ENCODE data around the gene EXD2.

DNA sequence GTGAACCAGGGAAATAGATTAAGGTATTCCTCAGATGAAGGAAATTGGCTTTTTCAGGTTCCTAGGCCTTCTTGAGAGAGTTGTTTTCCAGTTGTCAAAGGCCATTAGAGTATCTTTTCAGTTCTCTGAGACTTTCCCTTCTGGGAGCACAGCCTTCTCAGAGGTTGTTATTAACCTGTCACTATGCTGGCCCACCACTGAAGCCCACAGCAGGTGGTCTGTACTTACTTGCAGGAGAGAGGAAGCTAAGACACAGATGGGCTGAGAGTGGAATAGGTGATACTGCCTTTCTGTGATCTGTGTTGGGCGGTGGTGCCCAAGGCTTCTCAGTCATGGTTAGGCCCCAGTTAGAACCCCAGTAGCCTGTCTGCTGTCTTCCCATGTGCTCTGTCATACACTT is 45.8 kb downstream of the EXD2 start:
- TF ChIP-seq CTCF (conservative IDR thresholded peaks at IDR 0.05; ENCODE audit: low read depth in 2 of 2) (no peak), EZH2 (IDR thresholded peaks at IDR 0.05; ENCODE audit: low read depth, unreplicated experiment) (no peak), EZH2phosphoT487 (IDR thresholded peaks at IDR 0.05; ENCODE audit: unreplicated experiment) (no peak), ZNF331 (CRISPR knock-in tag; IDR thresholded peaks at IDR 0.05; ENCODE audit: low read depth) (no peak), POLR2AphosphoS5 (IDR thresholded peaks at IDR 0.05; ENCODE audit: low read depth) (no peak), CREB1 (CRISPR knock-in tag; IDR thresholded peaks at IDR 0.05; ENCODE audit: low read depth) (no peak), NANOG (IDR thresholded peaks at IDR 0.05; ENCODE audit: borderline replicate concordance) (no peak), JUNB (IDR thresholded peaks at IDR 0.05; ENCODE audit: unreplicated experiment) (no peak)
- TF ChIP-seq, protein P1, sequence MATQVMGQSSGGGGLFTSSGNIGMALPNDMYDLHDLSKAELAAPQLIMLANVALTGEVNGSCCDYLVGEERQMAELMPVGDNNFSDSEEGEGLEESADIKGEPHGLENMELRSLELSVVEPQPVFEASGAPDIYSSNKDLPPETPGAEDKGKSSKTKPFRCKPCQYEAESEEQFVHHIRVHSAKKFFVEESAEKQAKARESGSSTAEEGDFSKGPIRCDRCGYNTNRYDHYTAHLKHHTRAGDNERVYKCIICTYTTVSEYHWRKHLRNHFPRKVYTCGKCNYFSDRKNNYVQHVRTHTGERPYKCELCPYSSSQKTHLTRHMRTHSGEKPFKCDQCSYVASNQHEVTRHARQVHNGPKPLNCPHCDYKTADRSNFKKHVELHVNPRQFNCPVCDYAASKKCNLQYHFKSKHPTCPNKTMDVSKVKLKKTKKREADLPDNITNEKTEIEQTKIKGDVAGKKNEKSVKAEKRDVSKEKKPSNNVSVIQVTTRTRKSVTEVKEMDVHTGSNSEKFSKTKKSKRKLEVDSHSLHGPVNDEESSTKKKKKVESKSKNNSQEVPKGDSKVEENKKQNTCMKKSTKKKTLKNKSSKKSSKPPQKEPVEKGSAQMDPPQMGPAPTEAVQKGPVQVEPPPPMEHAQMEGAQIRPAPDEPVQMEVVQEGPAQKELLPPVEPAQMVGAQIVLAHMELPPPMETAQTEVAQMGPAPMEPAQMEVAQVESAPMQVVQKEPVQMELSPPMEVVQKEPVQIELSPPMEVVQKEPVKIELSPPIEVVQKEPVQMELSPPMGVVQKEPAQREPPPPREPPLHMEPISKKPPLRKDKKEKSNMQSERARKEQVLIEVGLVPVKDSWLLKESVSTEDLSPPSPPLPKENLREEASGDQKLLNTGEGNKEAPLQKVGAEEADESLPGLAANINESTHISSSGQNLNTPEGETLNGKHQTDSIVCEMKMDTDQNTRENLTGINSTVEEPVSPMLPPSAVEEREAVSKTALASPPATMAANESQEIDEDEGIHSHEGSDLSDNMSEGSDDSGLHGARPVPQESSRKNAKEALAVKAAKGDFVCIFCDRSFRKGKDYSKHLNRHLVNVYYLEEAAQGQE (IDR thresholded peaks at IDR 0.05; ENCODE audit: unreplicated experiment) = no peak
- TF ChIP-seq, protein P2, sequence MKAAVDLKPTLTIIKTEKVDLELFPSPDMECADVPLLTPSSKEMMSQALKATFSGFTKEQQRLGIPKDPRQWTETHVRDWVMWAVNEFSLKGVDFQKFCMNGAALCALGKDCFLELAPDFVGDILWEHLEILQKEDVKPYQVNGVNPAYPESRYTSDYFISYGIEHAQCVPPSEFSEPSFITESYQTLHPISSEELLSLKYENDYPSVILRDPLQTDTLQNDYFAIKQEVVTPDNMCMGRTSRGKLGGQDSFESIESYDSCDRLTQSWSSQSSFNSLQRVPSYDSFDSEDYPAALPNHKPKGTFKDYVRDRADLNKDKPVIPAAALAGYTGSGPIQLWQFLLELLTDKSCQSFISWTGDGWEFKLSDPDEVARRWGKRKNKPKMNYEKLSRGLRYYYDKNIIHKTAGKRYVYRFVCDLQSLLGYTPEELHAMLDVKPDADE (IDR thresholded peaks at IDR 0.05) = no peak

Data from GM23338 (cell line).